GM23248 (cell line): ENCODE measurements around the gene FOXF2. TPM values are rescaled to one million over a fixed set of nuclear protein-coding genes. Genes with fewer than 3 reads are reported as not detected.

Source experiments
- DNase-seq: peaks from one replicate; pipeline ENCODE4 v3.0.0-alpha.2; 2015
- H2AFZ ChIP-seq: fragments of 200-600 bp; sonication (generic); 2 replicates; pipeline ENCODE4 v1.6.1; 2016; ENCODE audit warnings: antibody characterized with exemption
- H3F3A ChIP-seq: fragments of 200-600 bp; sonication (generic); 2 replicates; pipeline ENCODE4 v1.6.1; 2016; ENCODE audit warnings: mild to moderate bottlenecking, antibody characterized with exemption, mixed run types; ENCODE audit not compliant: insufficient read depth
- H3K27ac ChIP-seq: fragments of 200-600 bp; sonication (generic); 2 replicates; pipeline ENCODE4 v1.5.1; 2016; ENCODE audit warnings: mild to moderate bottlenecking
- H3K27me3 ChIP-seq: fragments of 200-600 bp; sonication (generic); replicated peaks from 2 replicates; pipeline ENCODE4 v1.6.1; 2016; ENCODE audit warnings: mild to moderate bottlenecking; ENCODE audit not compliant: insufficient read depth
- H3K36me3 ChIP-seq: fragments of 200-600 bp; sonication (generic); 2 replicates; pipeline ENCODE4 v1.6.1; 2016; ENCODE audit warnings: low read depth, mild to moderate bottlenecking
- H3K4me1 ChIP-seq: fragments of 200-600 bp; sonication (generic); 2 replicates; pipeline ENCODE4 v1.6.1; 2016; ENCODE audit warnings: mild to moderate bottlenecking; ENCODE audit not compliant: insufficient read depth
- H3K4me2 ChIP-seq: fragments of 200-600 bp; sonication (generic); one replicate; pipeline ENCODE4 v1.6.1; 2016; ENCODE audit warnings: mild to moderate bottlenecking; ENCODE audit not compliant: unreplicated experiment
- H3K4me3 ChIP-seq: fragments of 200-600 bp; sonication (generic); 2 replicates; pipeline ENCODE4 v1.5.1; 2016; ENCODE audit warnings: mild to moderate bottlenecking
- H3K79me2 ChIP-seq: fragments of 200-600 bp; sonication (generic); 2 replicates; pipeline ENCODE4 v1.6.1; 2016; ENCODE audit warnings: mild to moderate bottlenecking; ENCODE audit not compliant: insufficient read depth
- H3K9ac ChIP-seq: fragments of 200-600 bp; sonication (generic); 2 replicates; pipeline ENCODE4 v1.6.1; 2016; ENCODE audit warnings: mild to moderate bottlenecking
- H3K9me2 ChIP-seq: fragments of 200-600 bp; sonication (generic); 2 replicates; pipeline ENCODE4 v1.6.1; 2016; ENCODE audit warnings: mixed run types, mild to moderate bottlenecking, moderate library complexity; ENCODE audit not compliant: insufficient read depth
- H3K9me3 ChIP-seq: fragments of 200-600 bp; sonication (generic); one replicate; pipeline ENCODE4 v1.6.1; 2017; ENCODE audit warnings: low read depth
- H4K20me1 ChIP-seq: fragments of 200-600 bp; sonication (generic); 2 replicates; pipeline ENCODE4 v1.6.0; 2016; ENCODE audit not compliant: insufficient read depth
- EZH2 ChIP-seq: fragments of 200-600 bp; sonication (generic); IDR thresholded peaks from 2 replicates; pipeline ENCODE4 v1.6.1; 2018; ENCODE audit warnings: antibody characterized with exemption, mild to moderate bottlenecking; ENCODE audit not compliant: insufficient read depth, poor library complexity, severe bottlenecking
- EZH2phosphoT487 ChIP-seq: fragments of 200-600 bp; sonication (generic); IDR thresholded peaks from 2 replicates; pipeline ENCODE4 v1.6.1; 2018; ENCODE audit warnings: antibody characterized with exemption, moderate library complexity, mild to moderate bottlenecking, low read depth; ENCODE audit not compliant: insufficient read depth
- WGBS, 2 experiments: methylation state at CpG; one replicate each; pipeline ENCODE4 v1.1.6; 2015 to 2017; ENCODE audit warnings: low lambda C conversion rate in 2 of 2, low coverage in 1 of 2; ENCODE audit errors: missing lambda C conversion rate in 2 of 2; 5-methylcytosine and 5-hydroxymethylcytosine counted together
- in situ Hi-C: fragments of 300-500 bp; cut with MboI; formaldehyde crosslinking; loops from 2 replicates; pipeline ENCODE4 v1.15.0; 2020
- polyA plus RNA-seq: library from polyadenylated mRNA; unstranded; fragments of >200 nt; fragmentation: Nextera tagmentation; extraction: Ambion mirVana; gene quantifications from 2 replicates; pipeline ENCODE4 v1.2.1, GENCODE V29; 2016
- total RNA-seq: library from RNA; depleted of rRNA; stranded (reverse); fragments of >200 nt; shearing (Covaris generic); gene quantifications from 2 replicates; pipeline ENCODE4 v1.2.3, GENCODE V29; 2014

FOXF2 gene
- total and polyA plus RNA-seq, 2 experiments from 2014 or later, result 2.7 to 8.3 TPM

DNA sequence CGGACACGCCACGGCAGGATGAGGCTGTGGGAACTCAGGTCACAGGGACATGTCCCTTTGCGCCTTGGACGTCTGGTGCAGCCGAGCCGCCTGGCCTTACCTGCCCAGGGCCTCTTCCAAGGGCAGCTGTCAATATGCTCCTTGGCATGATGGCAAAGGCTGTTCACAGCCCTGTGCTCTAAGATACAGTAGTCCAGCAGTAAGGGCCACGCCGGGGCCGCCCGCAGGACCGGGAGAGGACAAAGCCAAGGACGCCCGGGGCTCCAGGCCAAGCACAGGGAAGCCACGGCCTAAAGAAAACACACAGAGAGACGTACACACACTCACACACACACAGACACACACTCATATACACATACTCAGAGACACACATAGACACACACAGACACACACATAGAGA, 13.0 kb downstream of the FOXF2 start:
- in situ Hi-C loops, result loop anchor here (10.0 to 25.0 kb wide), 2 partner anchors 608 to 815 kb away; no protein-coding TSS in a partner anchor
- H3K4me1 ChIP-seq, result no peaks in the 10 kb centered on the region
- WGBS, 2 experiments, result 94% methylated on average over 12 to 16 of the region's 16 CpGs

DNA sequence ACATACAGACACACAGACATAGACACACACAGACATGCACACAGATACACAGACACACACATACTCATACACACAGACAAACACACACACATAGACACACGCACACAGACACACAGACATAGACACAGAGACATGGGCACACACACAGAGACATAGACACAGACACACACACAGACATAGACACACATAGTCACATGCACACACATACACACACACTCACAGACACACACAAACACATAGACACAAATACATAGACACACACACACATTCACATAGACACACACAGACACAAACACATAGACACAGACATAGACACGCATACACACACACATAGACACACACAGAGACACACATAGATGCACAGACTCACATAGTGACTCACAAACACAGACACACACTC, 13.5 kb downstream of the FOXF2 start:
- Histone ChIP-seq H3K9me2 (no peaks in the 10 kb centered on the region), H4K20me1 (no peaks in the 10 kb centered on the region), H2AFZ (no peak overlapping the region), H3K4me2 (no peak overlapping the region), H3K27ac (no peak overlapping the region), H3K4me3 (no peak overlapping the region), H3K79me2 (no peaks in the 10 kb centered on the region), H3F3A (no peaks in the 10 kb centered on the region), H3K4me1 (no peaks in the 10 kb centered on the region), H3K9ac (no peak overlapping the region), H3K36me3 (no peaks in the 10 kb centered on the region), H3K27me3 (no peaks in the 10 kb centered on the region), H3K9me3 (no peaks in the 10 kb centered on the region)
- DNase-seq, result no peak
- 78 to 92% methylated on average over 2 of the region's 2 CpGs for whole genome bisulfite sequencing, 2 experiments
- TF ChIP-seq EZH2 (no peak), EZH2phosphoT487 (no peak)
- in situ Hi-C loops, result loop anchor here (10.0 to 25.0 kb wide), 2 partner anchors 608 to 816 kb away; no protein-coding TSS in a partner anchor

More for the DNA sequence above, 13.0 kb downstream of the FOXF2 start:
- H4K20me1 ChIP-seq, result no peaks in the 10 kb centered on the region
- no peak for TF ChIP-seq EZH2phosphoT487
- H3K27ac ChIP-seq, result no peak overlapping the region
- no peaks in the 10 kb centered on the region for H3K9me2 ChIP-seq
- no peaks in the 10 kb centered on the region for H3K27me3 ChIP-seq
- H3K9me3 ChIP-seq, result no peaks in the 10 kb centered on the region
- no peak overlapping the region for H3K4me3 ChIP-seq
- H3K9ac ChIP-seq, result no peak overlapping the region
- no peaks in the 10 kb centered on the region for H3F3A ChIP-seq
- no peak overlapping the region for H2AFZ ChIP-seq
- no peaks in the 10 kb centered on the region for H3K79me2 ChIP-seq
- H3K36me3 ChIP-seq, result no peaks in the 10 kb centered on the region
- no peak overlapping the region for H3K4me2 ChIP-seq
- no peak for DNase-seq

DNA sequence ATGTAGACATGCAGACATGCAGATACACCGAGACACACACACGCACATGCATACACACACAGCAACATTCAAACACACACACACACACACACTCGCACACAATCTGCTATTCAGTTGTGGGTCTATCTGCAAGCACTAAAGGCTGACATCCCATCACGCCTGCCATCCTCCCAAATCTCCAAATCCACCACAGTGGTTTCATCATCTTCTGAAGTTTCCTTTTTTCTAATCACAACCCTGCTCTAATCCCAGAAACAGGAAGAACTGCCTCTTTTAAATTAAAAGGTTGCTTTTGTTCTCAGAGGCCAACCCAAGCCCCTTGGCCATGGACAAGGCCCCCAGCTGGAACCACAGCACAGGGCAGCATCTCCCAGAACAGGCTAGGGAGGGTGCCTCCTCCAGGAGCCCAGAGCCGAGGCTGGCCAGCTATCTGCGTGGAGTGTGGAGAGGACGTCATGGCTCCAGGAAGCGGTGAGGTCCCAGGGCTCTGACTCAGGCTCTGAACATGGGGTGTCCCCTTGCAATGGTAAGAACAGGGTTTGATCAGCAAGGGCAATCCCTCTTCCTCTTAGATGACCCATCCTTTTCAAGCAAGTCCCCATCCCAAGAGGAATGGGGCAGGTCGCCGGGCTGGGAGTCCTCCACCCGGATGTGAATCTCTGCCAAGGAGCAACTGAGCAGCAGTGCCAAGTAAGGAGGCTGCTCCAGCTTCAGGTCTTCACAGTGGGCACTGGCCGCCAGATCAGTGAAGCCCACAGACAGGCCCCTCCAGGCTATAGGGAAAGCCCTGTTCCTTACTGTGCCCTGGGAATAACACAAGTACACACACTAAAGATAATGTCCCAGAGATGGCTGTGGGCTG, 14.7 kb downstream of the FOXF2 start:
- Histone ChIP-seq H3K27me3 (no peaks in the 10 kb centered on the region), H3K36me3 (no peaks in the 10 kb centered on the region), H2AFZ (no peak overlapping the region), H3F3A (no peaks in the 10 kb centered on the region), H4K20me1 (no peaks in the 10 kb centered on the region), H3K27ac (no peak overlapping the region), H3K9me2 (no peaks in the 10 kb centered on the region), H3K4me2 (no peak overlapping the region), H3K4me3 (no peak overlapping the region), H3K9ac (no peak overlapping the region), H3K4me1 (no peaks in the 10 kb centered on the region), H3K79me2 (no peaks in the 10 kb centered on the region), H3K9me3 (no peaks in the 10 kb centered on the region)
- in situ Hi-C loops, result loop anchor here (10.0 to 25.0 kb wide), 2 partner anchors 609 to 817 kb away; no protein-coding TSS in a partner anchor
- DNase-seq, result no peak
- TF ChIP-seq EZH2 (no peak), EZH2phosphoT487 (no peak)
- 92 to 93% methylated on average over 12 of the region's 12 CpGs for WGBS, 2 experiments

DNA sequence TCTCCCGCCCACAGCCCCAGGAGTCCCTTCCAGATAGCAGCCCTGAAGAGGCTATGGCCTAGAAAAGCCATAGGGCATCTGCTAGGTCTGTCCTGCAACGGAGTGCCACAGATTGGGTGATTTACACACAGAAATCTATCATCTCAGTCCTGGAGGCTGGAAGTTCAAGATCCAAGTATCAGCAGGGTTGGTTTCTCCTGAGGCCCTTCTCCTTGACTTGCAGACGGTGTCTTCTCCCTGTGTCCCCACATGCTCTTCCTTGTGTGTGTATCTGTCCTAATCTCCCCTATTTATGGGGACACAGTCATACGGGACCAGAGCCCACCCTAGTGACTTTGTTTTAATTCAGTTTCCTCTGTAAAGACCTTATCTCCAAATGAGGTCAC, 15.3 kb downstream of the FOXF2 start:
- no peak overlapping the region for H3K4me3 ChIP-seq
- H2AFZ ChIP-seq, result no peak overlapping the region
- in situ Hi-C loops, result loop anchor here (10.0 to 25.0 kb wide), 2 partner anchors 610 to 817 kb away; no protein-coding TSS in a partner anchor
- 83 to 86% methylated on average over 4 of the region's 4 CpGs for WGBS, 2 experiments
- DNase-seq, result no peak
- no peaks in the 10 kb centered on the region for H3K79me2 ChIP-seq
- no peaks in the 10 kb centered on the region for H3K4me1 ChIP-seq
- no peaks in the 10 kb centered on the region for H3K9me3 ChIP-seq
- H3F3A ChIP-seq, result no peaks in the 10 kb centered on the region
- H3K36me3 ChIP-seq, result no peaks in the 10 kb centered on the region
- H3K9me2 ChIP-seq, result no peaks in the 10 kb centered on the region
- TF ChIP-seq EZH2phosphoT487 (no peak), EZH2 (no peak)
- H3K4me2 ChIP-seq, result no peak overlapping the region
- no peak overlapping the region for H3K9ac ChIP-seq
- H3K27me3 ChIP-seq, result no peaks in the 10 kb centered on the region
- H3K27ac ChIP-seq, result no peak overlapping the region
- no peaks in the 10 kb centered on the region for H4K20me1 ChIP-seq
